NT2/D1 (cell line): Measurements from ENCODE around the gene PLEKHG4B.

Experiments
- SUZ12 ChIP-seq: IDR thresholded peaks from 2 replicates; pipeline ENCODE4 v1.6.1; 2011; ENCODE audit not compliant: insufficient read length, insufficient read depth; ENCODE audit errors: extremely low read depth
- YY1 ChIP-seq: IDR thresholded peaks from 2 replicates; pipeline ENCODE4 v1.6.1; 2011; ENCODE audit not compliant: insufficient read length, insufficient read depth
- ZNF274 ChIP-seq: IDR thresholded peaks from 2 replicates; pipeline ENCODE4 v1.6.1; 2011; ENCODE audit warnings: mild to moderate bottlenecking, low read depth, low read length

DNA sequence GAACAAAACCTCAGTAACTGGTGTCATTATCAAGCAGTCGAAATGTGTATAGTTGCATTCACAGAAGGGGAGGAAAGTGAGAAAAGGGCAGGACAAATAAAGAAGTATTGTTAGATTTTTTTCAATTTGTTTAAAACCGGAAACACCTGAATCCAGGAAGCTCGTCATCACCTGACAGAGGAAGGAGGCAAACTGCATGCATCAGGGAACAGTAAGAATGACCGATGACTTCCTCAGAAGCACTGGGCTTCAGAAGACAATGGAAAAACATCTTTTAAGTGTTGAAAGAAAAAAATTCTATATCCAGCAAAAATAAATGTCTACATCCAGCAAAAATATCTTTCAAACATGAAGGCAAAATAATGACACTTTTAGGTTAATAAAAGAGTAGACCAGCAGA is 29.5 kb downstream of the PLEKHG4B start:
- no peak for TF ChIP-seq YY1
- TF ChIP-seq ZNF274 = no peak
- TF ChIP-seq SUZ12 = no peak
